ENCODE measurements around the gene SLC6A3.

Gene SLC6A3

GRCh38 chr5:1445313-1445688 is at the start of gene SLC6A3:
Gene SLC6A3, minus strand, starts transcription at chr5:1445440. Its CDS starts 2,243 bp downstream, at chr5:1443197.
- DNase-seq: peak; percentile 64

DNA sequence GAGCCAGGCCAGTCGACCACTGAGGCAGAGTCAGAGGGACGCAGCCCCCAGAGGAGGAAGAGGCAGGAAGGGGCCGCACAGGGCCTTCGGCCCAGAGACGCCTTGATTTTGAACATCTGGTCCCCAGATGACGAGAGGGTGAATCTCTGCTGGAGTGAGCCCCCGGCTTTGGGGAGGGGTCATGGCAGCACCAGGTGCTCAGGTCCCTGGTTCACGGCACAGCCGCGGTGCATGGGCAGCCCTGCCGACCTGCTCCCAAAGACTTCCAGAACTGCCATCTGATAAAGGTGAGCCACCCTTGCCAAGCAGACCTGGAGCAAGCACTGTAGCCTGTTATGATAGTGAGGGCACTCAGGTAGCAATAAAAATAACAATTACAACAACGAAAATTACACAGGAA is 48.7 kb upstream of the SLC6A3 start:
- DNase-seq: no peak

DNA sequence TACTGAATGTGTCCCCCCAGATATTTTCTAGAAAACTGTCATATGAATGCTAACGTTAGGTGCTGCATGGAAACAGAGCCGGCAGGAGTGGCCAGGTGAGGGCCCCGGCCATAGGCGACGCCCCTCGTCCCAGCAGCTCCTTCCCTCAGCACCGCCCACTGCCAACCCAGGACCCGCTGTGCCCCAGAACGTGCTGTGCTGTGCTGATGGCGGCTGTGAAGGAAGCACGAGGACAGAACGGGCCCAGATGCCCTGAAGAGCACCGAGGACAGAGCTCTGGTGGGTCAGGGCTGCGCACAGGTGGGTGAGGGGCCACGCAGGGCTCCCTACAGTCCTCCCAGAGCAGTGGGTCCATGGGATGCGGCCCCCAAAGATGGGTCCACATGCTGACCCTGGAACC is 48.2 kb upstream of the SLC6A3 start:
- no peak for DNase-seq

GRCh38 chr5:1492757-1493156 is 47.5 kb upstream of the SLC6A3 start:
- DNase-seq: no peak

GRCh38 chr5:1490376-1490775 is 45.1 kb upstream of the SLC6A3 start:
- DNase-seq: no peak

GRCh38 chr5:1489754-1490153 is 44.5 kb upstream of the SLC6A3 start:
- DNase-seq: no peak

GRCh38 chr5:1488882-1489680 is 43.8 kb upstream of the SLC6A3 start:
- DNase-seq: no peak

DNA sequence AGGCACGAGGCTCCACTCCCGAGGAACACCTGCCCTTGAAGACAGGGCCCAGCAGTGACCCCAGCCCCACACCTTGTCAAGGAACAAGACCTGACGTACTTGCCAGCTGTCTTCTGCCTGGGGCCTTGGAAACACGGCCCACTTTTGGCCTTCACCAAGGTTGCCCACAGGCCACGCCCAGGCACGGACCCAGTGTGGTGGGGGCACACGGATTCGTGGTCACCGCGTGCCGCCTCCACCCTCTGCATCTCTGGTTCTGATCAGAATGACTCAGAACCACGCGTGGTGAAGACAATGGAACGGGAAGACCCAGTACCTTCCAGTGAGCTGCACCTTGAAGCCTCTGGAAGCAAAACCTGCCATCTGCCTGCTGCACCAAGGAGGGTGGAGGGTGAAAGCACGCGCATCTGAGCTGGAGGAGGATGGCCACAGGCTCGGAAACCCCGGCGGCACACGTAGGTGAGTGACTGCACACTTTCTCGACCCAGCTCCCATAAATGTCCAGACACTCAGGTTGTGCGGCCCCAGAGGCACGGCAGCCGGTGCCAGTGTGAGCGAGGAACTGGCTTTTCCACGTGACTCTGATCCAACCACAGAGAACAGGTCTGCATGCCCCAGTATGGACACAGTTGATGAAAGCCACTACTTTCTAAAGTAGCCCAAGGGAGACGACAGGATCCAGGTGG is 42.0 kb upstream of the SLC6A3 start:
- no peak for DNase-seq

DNA sequence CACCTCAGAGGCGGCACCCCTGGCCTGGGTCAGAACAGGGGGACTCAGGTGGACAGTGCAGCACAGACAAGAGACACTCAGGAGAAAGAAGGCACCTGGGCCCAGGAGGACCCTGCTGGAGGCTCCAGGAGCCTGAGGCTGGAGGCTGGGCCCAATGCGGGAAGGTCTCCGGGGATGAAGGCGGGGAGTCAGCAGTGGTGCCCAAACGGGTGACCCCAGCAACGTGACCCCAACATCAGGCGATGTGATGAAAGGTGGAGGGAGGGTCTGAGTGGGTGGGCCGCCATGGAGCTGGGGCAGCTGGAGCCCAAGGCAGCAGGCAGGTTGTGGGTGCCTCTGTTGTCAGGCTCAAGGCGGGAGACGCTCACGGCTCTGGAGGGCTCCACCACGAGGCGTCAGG is 41.0 kb upstream of the SLC6A3 start:
- no peak for DNase-seq

- DNase-seq: no peak
These were observed 40.4 kb upstream of the SLC6A3 start for GRCh38 chr5:1485579-1486118.

- no peak for DNase-seq
These were observed 39.7 kb upstream of the SLC6A3 start for GRCh38 chr5:1484730-1485578.

DNA sequence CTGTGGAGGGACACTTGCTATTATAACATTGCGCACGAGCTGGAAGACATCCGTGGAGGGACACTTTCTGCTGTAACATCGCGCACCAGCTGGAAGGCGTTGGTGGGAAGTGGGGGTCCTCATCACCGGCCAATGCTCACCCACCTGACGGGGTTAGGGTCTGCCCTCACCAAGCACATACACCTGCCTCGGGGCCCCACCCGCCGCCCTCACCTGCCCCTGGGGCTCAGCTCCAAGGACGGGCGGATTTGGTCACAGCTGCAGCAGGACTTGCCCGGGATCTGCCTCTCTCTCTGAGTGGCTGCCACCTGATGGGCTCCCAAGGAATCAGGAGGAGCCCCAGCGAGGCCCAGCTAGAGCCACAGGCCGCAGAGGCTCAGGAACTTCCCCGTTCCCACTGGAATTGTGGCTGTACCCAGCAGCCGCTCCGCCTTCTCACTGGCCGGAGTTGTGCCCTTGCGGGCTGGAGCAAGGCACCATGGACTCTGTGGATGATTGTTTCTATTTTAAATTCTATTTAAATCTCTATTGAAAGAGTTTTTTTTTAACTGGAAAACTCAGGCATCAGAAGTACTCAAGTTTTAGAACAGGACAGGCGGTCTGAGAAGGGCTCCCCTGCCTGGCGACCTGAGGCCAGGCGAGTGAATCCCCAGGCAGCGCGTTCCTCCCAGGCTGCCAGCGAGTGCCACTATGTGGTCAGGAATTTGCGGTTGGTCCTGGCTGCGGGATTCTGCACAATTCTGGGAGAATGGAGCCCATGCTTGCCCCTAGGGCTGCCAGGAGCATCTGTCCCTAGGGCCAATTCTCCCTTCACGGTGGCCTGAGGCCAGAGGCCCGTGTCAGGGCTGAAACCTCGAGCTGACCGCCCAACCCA is 38.9 kb upstream of the SLC6A3 start:
- no peak for DNase-seq

DNA sequence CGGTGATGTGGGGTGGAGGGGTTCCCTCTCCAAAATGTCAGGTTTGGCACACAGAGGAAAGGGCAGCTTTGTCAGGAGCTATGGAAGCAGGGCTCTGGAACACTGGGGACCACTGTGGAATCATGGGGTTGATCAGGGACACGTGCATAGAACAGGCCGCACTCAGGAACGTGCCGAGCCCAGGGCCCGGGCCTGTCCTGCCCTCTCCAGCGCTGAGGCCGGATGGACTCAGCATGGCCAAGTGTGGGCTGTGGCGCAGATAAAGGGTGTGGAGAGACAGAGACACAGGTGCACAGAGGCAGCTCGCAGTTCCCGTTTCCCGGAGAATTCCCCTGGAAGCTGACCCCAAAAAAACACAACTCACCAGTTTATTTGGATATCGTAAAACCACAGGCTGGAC is 37.8 kb upstream of the SLC6A3 start:
- no peak for DNase-seq

DNA sequence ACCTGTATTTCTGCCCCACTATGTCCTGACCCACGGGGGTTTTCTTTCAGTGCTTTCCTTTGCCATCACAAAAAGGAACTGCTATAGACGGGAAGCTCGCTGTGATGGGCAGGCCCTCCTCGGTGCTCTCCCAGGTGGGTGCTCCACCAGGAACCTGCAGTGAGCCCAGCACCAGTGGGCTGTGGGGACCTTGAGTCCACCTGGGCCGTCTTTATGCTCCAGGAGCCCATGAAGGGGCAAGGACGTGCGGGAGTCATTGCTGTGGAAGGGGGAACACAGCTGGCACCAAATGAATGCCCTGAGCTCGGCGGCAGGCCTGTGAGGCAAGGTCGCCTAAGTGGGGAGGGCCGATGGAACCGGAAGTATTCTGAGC is 36.7 kb upstream of the SLC6A3 start:
- no peak for DNase-seq

- no peak for DNase-seq
These were observed 36.2 kb upstream of the SLC6A3 start for GRCh38 chr5:1481266-1481958.

DNA sequence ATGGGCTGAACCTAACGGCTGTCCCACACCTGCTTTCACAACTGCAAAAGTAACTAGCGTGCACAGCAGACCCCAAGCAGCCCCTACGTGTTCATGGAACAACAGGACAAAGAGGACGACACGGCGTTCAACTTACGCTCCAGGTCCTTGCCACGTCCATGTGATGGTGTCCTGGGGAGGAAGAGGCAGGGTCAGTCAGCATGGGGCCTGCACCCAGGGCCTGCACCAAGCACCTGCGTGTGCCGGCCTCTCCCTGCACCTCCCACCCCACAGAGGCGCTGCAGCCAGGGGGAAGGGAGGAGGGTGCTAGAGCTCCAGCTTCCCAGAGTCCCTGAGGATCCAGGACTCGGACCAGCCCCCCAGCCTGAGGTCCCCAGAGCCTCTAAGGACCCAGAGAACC is 35.6 kb upstream of the SLC6A3 start:
- no peak for DNase-seq

DNA sequence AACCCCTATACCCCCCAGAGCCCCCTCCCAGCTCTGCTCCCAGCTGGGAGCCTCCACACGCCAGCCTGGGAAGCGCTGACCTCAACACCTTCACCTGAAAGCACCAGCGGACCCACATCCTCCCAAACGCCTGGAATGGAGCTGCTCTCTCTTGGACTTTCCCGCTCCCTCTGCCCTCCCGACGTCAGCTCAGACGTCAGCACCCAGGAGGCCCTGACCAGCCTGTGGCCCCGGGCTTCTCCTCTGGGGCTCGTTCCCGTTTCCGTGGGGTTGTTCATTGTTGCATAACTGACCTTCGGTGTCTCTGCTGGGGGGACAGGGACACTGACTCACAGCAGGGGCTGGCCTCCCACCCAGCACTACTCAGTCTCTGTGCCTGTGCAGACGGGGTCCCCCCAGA is 35.0 kb upstream of the SLC6A3 start:
- DNase-seq: no peak

DNA sequence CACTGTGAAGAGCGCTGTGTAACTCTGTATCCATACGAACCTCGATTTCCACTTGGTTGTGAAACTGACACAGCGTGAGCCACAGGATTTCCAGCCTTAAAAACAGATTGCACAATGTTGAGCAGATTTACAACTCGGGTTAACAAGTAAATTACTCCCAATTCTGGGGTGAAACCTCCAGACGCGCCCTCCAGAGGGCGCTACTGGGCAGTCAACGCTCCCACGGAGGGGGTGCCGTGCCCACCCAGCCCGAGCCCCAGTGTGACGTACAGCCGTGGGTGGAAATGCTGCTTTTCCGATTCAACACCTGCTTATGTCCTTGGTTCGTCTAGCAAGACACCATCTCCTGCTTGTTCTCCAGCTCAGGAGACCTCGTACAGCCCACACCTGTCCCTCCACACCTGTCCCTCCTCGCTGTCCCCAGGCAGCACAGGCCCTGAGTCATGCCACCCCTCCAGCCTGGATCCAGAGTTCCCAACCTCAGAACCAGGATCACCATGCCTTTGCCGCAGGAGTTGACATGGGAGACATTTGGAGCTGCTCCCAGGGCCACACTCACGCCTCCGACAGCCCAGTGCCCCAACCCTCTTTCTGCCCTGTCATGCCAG is 34.4 kb upstream of the SLC6A3 start:
- DNase-seq: peak; percentile 48

DNA sequence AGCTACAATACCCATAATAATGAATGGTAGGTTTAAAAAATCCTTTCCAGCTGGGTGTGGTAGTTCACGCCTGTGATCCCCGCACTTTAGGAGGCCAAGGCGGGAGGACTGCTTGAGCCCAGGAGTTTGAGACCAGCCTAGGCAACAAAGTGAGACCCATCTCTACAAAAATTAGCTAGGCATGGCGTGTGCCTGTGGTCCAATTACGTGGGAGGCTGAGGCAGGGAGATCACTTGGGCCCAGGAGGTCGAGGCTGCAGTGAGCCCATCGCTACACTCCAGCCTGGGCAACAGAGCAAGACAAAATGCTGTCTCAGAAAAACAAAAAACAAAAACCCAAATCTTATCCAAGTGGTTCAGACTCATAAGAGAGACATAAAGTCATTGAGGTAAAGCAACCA is 33.8 kb upstream of the SLC6A3 start:
- DNase-seq: no peak

- no peak for DNase-seq
These were observed 33.2 kb upstream of the SLC6A3 start for GRCh38 chr5:1478271-1479035.

GRCh38 chr5:1477341-1477740 is 32.1 kb upstream of the SLC6A3 start:
- no peak for DNase-seq
